NOMO-1 treated with dmso at 0.1 percent for 144 hours (cell line): ENCODE data around the gene IPO11.
"Not testable (repeated sequence)": the region's sequence is repeated elsewhere in the genome, so short reads cannot be mapped to it uniquely, and the experiment has no call there.

Experiments
- DNase-seq: peaks from one replicate; lab custom pipeline; 2025; ENCODE audit not compliant: unreplicated experiment; lab: John Stamatoyannopoulos, UW

The IPO11 gene

GRCh38 chr5:62508760-62509159 lies 96.2 kb downstream of the IPO11 start:
- DNase-seq = not testable (repeated sequence)

GRCh38 chr5:62509806-62510205 lies 97.2 kb downstream of the IPO11 start:
- no peak for DNase-seq

- DNase-seq = not testable (repeated sequence)
Measured at GRCh38 chr5:62513085-62513484, 100.5 kb downstream of the IPO11 start.

GRCh38 chr5:62514510-62515119 lies 102.1 kb downstream of the IPO11 start:
- no peak for DNase-seq

- DNase-seq = not testable (repeated sequence)
Measured at GRCh38 chr5:62520812-62521211, 108.2 kb downstream of the IPO11 start.

- peak; percentile 66 for DNase-seq
Measured at GRCh38 chr5:62521319-62521718, 108.8 kb downstream of the IPO11 start.

GRCh38 chr5:62522811-62523210 lies 110.2 kb downstream of the IPO11 start:
- DNase-seq = no peak

GRCh38 chr5:62533597-62533996 lies 121.0 kb downstream of the IPO11 start:
- DNase-seq = no peak

- DNase-seq = no peak
Measured at GRCh38 chr5:62534461-62535236, 122.1 kb downstream of the IPO11 start.

- no peak for DNase-seq
Measured at GRCh38 chr5:62536232-62536631, 123.7 kb downstream of the IPO11 start.

- DNase-seq = no peak
Measured at GRCh38 chr5:62536783-62537182, 124.2 kb downstream of the IPO11 start.

GRCh38 chr5:62538017-62538942 lies 125.7 kb downstream of the IPO11 start:
- DNase-seq = peak; percentile 5

- DNase-seq = no peak
Measured at GRCh38 chr5:62542720-62543119, 130.2 kb downstream of the IPO11 start.

- DNase-seq = no peak
Measured at GRCh38 chr5:62547945-62548630, 135.5 kb downstream of the IPO11 start.

GRCh38 chr5:62550103-62550502 lies 137.5 kb downstream of the IPO11 start:
- no peak for DNase-seq

- no peak for DNase-seq
Measured at GRCh38 chr5:62555930-62556329, 143.4 kb downstream of the IPO11 start.

- DNase-seq = no peak
Measured at GRCh38 chr5:62558941-62559340, 146.4 kb downstream of the IPO11 start.

- no peak for DNase-seq
Measured at GRCh38 chr5:62560786-62561185, 148.2 kb downstream of the IPO11 start.

GRCh38 chr5:62561896-62562295 lies 149.3 kb downstream of the IPO11 start:
- no peak for DNase-seq

- DNase-seq = no peak
Measured at GRCh38 chr5:62562867-62563266, 150.3 kb downstream of the IPO11 start.

GRCh38 chr5:62564101-62564500 lies 151.5 kb downstream of the IPO11 start:
- DNase-seq = no peak
